GM18861 (cell line): ENCODE measurements around the gene C4A.
"Not testable (repeated sequence)": the region's sequence is repeated elsewhere in the genome, so short reads cannot be mapped to it uniquely, and the experiment has no call there.

Experiments used
- ATAC-seq: cut with Tn5 transposase; IDR thresholded peaks from one replicate; pipeline ENCODE4 v1.9.1; 2021; ENCODE audit not compliant: unreplicated experiment

C4A gene

DNA sequence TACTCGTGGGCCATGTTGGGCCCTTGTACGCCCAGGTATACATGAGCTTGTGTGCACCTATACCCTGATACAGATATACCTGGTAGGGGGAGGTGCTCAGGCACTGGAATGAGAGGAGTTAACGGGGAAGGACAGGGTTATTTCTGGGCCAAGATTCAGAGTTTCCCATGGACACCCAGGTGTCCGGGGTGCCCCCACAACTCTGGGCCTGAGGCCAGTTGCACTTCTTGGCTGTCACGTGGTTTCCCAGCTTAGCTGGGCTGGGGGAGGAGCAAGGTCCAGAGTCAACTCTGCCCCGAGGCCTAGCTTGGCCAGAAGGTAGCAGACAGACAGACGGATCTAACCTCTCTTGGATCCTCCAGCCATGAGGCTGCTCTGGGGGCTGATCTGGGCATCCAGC lies at the start of gene C4A:
Gene C4A (plus strand): TSS at position 314 of the 400 bp plus-strand sequence. CDS start 51 bp downstream, at position 365.
- not testable (repeated sequence) for ATAC-seq

DNA sequence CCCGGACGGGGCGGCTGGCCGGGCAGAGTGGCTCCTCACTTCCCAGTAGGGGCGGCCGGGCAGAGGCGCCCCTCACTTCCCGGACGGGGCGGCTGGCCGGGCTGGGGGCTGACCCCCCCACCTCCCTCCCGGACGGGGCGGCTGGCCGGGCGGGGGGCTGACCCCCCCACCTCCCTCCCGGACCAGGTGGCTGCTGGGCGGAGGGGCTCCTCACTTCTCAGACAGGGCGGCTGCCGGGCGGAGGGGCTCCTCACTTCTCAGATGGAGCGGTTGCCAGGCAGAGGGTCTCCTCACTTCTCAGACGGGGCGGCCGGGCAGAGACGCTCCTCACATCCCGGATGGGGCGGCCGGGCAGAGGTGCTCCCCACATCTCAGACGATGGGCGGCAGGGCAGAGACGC lies 49.7 kb upstream of the C4A start:
- ATAC-seq = not testable (repeated sequence)

DNA sequence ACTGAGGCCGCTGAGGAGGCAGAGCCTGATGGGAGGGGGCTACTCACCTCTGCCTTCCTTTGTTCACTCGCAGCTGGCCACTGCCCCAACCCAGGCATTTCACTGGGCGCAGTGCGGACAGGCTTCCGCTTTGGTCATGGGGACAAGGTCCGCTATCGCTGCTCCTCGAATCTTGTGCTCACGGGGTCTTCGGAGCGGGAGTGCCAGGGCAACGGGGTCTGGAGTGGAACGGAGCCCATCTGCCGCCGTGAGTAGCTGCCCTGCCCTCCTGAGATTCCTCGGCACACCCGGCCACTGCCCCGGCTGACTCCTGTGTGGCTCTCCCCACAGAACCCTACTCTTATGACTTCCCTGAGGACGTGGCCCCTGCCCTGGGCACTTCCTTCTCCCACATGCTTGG lies 48.3 kb upstream of the C4A start:
- ATAC-seq = no peak

DNA sequence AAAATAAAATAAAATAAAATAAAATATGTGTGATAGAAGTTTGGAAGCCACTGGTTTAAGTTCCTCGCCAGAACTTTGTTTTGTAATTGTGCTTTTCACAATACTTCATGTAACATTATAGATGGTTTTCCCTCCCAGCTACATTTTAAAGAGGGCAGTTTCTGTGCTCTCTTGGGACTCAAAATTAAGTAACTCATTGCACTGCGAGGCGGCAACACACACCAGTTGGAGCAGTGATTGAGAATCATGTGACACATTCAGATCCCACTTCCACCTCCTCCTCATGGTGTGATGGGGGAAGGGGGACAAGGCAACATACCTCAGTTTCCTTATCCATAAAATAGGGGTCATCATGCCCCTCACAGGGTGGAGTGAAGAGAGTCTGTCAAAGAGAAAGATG lies 46.8 kb upstream of the C4A start:
- ATAC-seq = no peak

DNA sequence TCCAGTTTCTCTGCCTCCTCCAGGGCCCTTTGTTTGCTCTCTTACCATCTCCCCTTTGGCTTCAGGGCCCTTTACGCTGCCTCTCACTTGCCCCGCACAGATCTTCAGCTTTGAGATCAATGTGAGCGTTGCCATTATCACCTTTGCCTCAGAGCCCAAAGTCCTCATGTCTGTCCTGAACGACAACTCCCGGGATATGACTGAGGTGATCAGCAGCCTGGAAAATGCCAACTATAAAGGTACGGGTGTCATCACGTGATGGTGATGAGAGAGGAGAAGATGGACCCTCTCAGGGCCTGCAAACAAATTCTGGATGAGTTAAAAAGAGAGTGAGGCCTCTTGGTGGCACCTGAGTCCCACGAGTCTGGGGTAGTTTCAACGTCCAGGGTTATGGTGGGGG lies 46.0 kb upstream of the C4A start:
- ATAC-seq = no peak

DNA sequence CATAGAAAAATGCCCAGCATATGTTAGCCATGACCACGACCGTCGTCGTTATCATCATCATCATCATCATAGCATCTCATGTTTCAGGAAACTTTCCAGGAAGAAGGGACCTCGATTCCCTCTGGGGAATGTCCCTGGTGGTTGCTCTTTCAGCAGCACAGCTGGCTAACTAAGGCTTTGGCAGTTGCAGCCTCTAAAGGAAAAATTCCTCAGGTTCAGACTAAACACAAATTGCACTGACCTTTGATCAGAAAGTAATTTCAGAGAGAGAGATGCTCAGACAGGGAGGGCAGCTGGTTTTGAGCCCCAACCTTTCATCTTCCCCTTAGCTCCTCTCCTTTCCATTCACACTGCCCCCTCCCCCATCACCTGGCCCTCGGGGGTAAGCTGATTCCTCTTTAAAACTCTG lies 41.6 kb upstream of the C4A start:
- ATAC-seq = no peak

DNA sequence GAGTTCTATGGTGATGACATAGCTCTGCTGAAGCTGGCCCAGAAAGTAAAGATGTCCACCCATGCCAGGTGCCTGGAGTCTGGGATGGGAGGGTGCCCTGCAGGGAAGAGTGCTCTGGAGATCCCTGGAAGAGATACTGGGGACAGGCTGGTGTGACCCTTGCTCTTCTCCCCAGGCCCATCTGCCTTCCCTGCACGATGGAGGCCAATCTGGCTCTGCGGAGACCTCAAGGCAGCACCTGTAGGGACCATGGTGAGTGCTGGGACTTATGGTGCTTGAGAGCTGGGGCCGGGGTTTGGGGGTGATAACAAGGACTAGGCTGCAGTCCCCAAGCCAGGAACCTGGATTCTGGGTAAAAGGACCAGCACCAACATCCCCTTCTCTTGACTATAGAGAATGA lies 38.1 kb upstream of the C4A start:
- ATAC-seq = no peak

DNA sequence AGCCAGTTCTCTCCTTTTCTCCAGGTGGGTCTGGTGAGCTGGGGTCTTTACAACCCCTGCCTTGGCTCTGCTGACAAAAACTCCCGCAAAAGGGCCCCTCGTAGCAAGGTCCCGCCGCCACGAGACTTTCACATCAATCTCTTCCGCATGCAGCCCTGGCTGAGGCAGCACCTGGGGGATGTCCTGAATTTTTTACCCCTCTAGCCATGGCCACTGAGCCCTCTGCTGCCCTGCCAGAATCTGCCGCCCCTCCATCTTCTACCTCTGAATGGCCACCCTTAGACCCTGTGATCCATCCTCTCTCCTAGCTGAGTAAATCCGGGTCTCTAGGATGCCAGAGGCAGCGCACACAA lies 36.7 kb upstream of the C4A start:
- no peak for ATAC-seq

DNA sequence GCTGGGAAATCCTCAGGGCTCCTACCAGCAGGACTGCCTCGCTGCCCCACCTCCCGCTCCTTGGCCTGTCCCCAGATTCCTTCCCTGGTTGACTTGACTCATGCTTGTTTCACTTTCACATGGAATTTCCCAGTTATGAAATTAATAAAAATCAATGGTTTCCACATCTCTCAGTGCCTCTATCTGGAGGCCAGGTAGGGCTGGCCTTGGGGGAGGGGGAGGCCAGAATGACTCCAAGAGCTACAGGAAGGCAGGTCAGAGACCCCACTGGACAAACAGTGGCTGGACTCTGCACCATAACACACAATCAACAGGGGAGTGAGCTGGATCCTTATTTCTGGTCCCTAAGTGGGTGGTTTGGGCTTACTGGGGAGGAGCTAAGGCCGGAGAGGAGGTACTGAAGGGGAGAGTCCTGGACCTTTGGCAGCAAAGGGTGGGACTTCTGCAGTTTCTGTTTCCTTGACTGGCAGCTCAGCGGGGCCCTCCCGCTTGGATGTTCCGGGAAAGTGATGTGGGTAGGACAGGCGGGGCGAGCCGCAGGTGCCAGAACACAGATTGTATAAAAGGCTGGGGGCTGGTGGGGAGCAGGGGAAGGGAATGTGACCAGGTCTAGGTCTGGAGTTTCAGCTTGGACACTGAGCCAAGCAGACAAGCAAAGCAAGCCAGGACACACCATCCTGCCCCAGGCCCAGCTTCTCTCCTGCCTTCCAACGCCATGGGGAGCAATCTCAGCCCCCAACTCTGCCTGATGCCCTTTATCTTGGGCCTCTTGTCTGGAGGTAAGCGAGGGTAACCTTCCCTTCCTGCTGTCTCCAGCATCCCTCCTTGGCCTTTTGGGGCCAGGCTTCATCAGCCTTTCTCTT lies 36.1 kb upstream of the C4A start, which contains the start of gene CFB:
Gene CFB (plus strand): TSS at position 589 of the 863 bp plus-strand sequence. CDS start 127 bp downstream, at position 716.
- ATAC-seq = no peak

DNA sequence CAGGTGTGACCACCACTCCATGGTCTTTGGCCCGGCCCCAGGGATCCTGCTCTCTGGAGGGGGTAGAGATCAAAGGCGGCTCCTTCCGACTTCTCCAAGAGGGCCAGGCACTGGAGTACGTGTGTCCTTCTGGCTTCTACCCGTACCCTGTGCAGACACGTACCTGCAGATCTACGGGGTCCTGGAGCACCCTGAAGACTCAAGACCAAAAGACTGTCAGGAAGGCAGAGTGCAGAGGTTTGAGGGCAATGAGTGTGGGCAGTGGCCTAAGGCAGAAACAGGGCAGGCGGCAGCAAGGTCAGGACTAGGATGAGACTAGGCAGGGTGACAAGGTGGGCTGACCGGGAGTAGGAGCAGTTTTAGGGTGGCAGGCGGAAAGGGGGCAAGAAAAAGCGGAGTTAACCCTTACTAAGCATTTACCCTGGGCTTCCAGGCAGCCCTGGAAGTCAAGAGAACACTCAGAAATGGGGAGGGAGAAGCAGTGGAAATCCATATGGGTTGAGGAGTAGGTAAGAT lies 35.4 kb upstream of the C4A start:
- ATAC-seq = no peak

DNA sequence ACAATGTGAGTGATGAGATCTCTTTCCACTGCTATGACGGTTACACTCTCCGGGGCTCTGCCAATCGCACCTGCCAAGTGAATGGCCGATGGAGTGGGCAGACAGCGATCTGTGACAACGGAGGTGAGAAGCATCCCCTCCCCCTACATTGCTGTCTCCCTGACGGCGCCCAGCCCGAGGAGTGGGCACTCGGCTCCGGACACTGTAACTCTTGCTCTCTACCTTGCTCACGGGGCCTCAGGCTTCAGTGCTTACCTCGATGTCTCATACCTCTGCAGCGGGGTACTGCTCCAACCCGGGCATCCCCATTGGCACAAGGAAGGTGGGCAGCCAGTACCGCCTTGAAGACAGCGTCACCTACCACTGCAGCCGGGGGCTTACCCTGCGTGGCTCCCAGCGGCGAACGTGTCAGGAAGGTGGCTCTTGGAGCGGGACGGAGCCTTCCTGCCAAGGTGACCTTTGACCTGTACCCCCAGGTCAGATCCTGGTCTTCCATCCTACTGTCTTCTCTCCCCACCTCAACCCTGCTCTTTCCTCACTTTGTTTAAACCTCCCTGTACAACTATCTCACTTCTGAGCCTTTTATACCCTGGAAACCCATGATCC lies 34.7 kb upstream of the C4A start:
- ATAC-seq = no peak

DNA sequence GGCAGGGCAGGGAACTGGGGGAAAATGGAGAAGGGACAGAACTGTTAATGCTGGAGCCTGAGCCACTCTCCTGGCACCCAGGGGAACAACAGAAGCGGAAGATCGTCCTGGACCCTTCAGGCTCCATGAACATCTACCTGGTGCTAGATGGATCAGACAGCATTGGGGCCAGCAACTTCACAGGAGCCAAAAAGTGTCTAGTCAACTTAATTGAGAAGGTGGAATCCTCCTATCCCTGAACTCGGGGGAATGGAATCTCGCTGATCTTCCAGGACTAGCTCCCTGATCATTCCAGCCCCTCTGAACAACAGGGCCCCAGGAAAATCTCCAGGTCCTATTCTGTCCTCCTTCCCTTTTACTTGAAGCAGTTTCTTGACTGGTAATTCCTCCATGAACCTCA lies 34.0 kb upstream of the C4A start:
- ATAC-seq = no peak

DNA sequence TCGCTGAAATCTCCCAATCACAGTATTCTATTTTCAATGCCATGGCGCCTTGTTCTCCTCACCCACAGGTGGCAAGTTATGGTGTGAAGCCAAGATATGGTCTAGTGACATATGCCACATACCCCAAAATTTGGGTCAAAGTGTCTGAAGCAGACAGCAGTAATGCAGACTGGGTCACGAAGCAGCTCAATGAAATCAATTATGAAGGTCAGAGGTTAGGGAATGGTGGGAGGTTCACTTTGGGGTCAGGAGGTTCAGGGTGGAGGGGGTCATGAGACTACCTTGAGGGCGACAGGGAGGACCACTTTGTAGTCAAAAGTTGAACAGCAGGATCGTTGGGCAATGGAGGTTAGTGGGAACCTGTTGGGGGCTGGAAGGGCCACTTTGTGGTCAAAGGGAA lies 33.6 kb upstream of the C4A start:
- no peak for ATAC-seq

DNA sequence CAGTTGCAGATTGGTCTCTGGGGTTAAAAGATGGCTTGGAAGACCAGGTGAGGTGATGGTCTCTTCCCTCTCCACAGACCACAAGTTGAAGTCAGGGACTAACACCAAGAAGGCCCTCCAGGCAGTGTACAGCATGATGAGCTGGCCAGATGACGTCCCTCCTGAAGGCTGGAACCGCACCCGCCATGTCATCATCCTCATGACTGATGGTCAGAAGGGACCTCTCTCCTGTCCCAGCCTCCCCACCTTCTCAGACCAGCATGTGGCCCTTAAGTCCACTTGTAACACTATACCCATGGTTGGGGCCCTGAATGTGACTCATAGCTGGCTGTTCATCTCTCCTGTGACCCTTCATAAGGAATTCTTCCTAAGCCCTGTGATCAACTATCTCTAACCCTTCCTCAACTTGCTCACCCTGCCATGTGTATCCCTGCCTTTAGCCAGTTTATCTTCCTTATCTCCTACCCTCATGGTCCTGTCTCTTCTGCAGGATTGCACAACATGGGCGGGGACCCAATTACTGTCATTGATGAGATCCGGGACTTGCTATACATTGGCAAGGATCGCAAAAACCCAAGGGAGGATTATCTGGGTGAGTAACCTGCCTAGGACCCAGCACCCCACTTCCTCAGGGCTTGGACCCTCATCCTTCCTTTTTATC lies 33.0 kb upstream of the C4A start:
- ATAC-seq = no peak

DNA sequence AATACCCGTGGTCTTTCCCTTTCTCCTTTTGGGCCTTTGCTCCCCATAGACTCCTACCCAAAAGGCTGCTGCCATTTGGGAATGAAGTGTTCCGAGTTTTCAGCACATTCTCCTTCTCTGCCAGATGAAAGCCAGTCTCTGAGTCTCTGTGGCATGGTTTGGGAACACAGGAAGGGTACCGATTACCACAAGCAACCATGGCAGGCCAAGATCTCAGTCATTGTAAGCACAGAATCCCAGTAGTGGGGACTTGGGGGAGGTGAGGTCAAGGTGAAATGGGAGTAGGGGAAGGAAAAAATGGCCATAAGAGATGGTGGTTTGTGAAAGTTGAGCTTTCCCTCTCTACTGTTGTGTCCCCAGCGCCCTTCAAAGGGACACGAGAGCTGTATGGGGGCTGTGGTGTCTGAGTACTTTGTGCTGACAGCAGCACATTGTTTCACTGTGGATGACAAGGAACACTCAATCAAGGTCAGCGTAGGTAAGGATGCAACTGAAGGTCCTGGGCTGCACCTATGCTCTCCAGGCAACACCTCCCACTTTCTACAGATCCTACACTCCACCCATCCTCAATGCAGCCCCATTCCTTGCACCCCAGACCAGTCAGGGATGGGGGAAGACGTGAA lies 31.8 kb upstream of the C4A start:
- no peak for ATAC-seq

DNA sequence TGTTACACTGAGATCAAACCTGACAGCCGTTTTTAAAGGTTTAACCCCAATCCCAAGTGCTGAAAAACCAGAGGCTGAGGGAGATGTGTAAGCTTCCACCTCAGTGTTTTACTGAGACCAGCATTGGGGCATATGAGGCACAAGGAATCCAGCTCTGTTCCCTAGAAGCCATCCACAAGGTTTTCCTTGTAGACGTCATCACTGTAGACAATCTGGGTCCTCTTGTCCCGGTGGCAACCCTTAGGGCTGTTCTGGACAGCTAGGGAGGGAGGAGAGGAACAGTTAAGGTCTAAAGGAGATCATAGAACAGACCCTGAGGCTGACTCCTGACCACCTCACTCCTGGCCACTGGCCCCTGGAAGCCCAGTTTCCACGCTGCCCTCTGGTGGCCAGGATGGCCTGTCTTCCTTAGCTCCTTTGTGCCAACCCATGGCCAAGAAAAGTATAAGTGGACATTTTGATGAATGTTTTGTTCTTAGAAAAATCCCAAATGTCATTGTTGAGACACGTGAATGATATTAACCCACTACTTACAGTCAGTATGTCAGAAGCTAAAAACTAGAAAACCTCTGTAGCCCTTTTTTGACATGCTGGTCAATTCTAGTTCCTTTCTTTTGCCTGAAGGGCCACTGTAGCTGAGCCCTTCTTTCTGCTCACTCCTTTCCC lies 29.6 kb upstream of the C4A start:
- ATAC-seq = no peak

DNA sequence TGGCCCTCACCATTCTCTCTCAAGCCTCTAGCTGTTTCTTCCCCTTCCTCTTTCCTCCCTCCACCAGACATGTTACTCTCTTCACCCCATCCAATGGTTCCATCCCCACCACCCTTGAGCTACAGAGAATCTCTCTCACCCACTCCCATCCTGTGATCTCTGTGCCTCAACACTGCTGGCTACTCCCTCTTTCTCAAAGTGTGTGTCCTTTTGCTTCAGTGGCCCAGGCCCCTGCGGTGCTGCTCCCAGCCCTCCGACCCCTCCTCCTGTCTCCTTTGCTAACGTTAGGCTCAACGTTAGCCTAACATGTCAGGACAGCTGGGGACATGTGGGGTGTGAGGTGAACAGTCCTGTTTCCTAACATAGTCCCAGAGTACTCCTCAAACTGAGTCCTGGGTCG lies 29.0 kb upstream of the C4A start:
- ATAC-seq = no peak

DNA sequence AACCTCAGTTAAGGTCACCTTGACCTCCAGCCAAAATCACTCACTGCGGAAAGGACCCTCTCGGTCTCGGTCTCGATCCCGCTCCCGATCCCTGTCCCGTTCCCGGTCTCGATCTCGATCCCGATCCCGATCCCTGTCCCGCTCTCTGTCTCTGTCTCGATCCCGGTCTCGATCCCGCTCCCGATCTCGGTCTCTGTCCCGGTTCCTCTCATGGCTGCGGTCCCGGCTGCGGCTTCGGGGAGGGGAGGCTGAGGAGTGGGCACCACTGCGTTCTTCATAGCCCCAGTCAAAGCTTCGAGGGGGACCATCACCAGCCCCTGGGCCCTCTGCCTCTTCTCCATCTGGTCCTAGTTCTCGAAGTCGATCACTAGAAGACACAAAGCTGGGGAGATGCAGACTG lies 27.3 kb upstream of the C4A start:
- no peak for ATAC-seq

DNA sequence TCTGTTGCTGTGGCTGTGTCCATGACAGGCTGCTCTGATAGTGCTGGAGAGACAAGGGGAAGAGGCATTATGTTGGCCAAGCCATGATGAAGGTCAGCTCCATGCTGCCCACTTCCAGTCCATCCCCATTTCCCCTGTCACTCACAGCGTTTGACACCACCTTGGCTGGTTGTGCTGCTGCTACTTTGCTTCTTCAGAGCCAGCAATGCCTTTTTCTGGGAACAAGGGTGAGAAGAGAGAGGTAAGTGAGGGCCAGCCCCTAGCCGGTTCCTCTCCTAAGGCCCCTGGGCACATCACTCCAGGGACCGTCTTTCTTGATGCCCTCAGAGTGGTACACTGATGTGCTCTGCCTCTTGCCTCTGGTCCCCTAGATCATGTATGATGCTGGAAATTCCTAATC lies 25.1 kb upstream of the C4A start:
- no peak for ATAC-seq

DNA sequence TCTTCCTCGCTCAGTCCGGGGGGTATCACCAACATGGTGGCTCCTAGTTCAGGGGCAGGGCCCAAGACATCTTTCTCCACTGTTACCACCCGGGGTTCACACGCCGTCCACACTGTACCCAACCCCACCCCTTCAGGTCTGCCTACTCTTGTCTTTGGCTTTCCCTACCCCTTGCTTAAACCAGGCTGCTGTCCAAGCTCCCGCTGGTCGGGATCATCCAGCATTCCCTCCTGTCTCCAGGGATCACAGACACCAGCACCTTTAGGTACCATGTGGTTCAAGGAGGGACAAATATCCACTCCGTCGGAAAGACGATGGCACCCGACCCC lies 23.5 kb upstream of the C4A start:
- no peak for ATAC-seq
